HepG2 (cell line): ENCODE data around the gene XCL2. TPM values are rescaled to one million over a fixed set of nuclear protein-coding genes. Genes with fewer than 3 reads are reported as not detected.

Source experiments
- ATAC-seq: fragments of 200-7000 bp; cut with Tn5 transposase; 3 replicates; pipeline ENCODE4 v1.9.1; 2020; ENCODE audit warnings: mild to moderate bottlenecking, moderate library complexity
- BruUV-seq: library from RNA; stranded (reverse); fragments of 400-500 nt; replicated peaks from 2 replicates; lab custom pipeline; 2021; lab: Mats Ljungman, UMichigan
- CTCF ChIA-PET: fragments of 300-600 bp; formaldehyde crosslinking; extraction: SDS; loops from one replicate; lab custom pipeline; 2021; ENCODE audit warnings: low total read pairs, inconsistent platforms, low intra/inter-chr PET ratio; lab: Yijun Ruan, JAX
- POLR2A ChIA-PET: fragments of 350-600 bp; sonication (Branson Sonifier 250); formaldehyde crosslinking; loops from one replicate; lab custom pipeline; 2020; ENCODE audit warnings: antibody characterized with exemption, inconsistent platforms; lab: Yijun Ruan, JAX
- DNase-seq: peaks from one replicate; pipeline ENCODE4 v3.0.0-alpha.2; 2015; ENCODE audit warnings: low spot score
- FAIRE-seq: peaks from 3 replicates; lab custom pipeline; 2011; peaks lifted over from hg19 to GRCh38; lab: Jason Lieb, UNC
- H2AFZ ChIP-seq: one replicate; pipeline ENCODE4 v1.6.1; 2011; ENCODE audit warnings: low read length, inconsistent platforms
- H3K27ac ChIP-seq: fragments of 300-600 bp; 3 replicates; pipeline ENCODE4 v1.8.0; 2011; ENCODE audit warnings: mixed run types, mild to moderate bottlenecking, mixed read lengths, low read length, inconsistent platforms; ENCODE audit not compliant: insufficient read depth; ENCODE audit errors: extremely low read length
- H3K27me3 ChIP-seq, 2 experiments: fragments of 200-600 bp in 1 of 2; 2 replicates in 1 of 2; 3 replicates in 1 of 2; pipeline versions ENCODE4 v1.6.0 to v1.8.0; 2011; ENCODE audit warnings: low read length in 2 of 2, mild to moderate bottlenecking in 2 of 2, moderate library complexity in 2 of 2, inconsistent platforms in 1 of 2; ENCODE audit not compliant: insufficient read depth in 2 of 2, control insufficient read depth in 1 of 2
- H3K36me3 ChIP-seq, 2 experiments: fragments of 200-600 bp in 1 of 2; replicated peaks in 1 of 2; 2 replicates in 1 of 2; 3 replicates in 1 of 2; pipeline versions ENCODE4 v1.5.1 to v1.8.0; 2011; ENCODE audit warnings: low read length in 2 of 2, inconsistent platforms in 1 of 2; ENCODE audit not compliant: insufficient read depth in 2 of 2, control insufficient read depth in 1 of 2
- H3K4me1 ChIP-seq: 2 replicates; pipeline ENCODE4 v1.5.1; 2012; ENCODE audit warnings: low read length, inconsistent platforms; ENCODE audit not compliant: insufficient read depth
- H3K4me2 ChIP-seq: 2 replicates; pipeline ENCODE4 v1.6.0; 2011; ENCODE audit warnings: low read depth, low read length, inconsistent platforms
- H3K4me3 ChIP-seq, 3 experiments: fragments of 200-600 bp in 1 of 3; sonication (generic), shearing (Covaris generic) in 1 of 3; replicated peaks in 1 of 3; 2 replicates each; pipeline ENCODE4 v1.5.1; 2011 to 2016; ENCODE audit warnings: low read length in 3 of 3, inconsistent platforms in 2 of 3, low read depth in 2 of 3, mild to moderate bottlenecking in 2 of 3, control low read depth in 1 of 3, mixed read lengths in 1 of 3; ENCODE audit not compliant: insufficient read depth in 1 of 3
- H3K79me2 ChIP-seq: one replicate; pipeline ENCODE4 v1.6.1; 2011; ENCODE audit warnings: low read length, inconsistent platforms; ENCODE audit not compliant: insufficient read depth
- H3K9ac ChIP-seq: 2 replicates; pipeline ENCODE4 v1.6.0; 2011; ENCODE audit warnings: mild to moderate bottlenecking, low read depth, low read length, inconsistent platforms; ENCODE audit not compliant: insufficient read depth
- H3K9me3 ChIP-seq: 2 replicates; pipeline ENCODE4 v1.5.1; 2012; ENCODE audit warnings: mild to moderate bottlenecking, low read length
- H4K20me1 ChIP-seq: 2 replicates; pipeline ENCODE4 v1.6.0; 2011; ENCODE audit warnings: inconsistent platforms, mild to moderate bottlenecking, low read length, moderate library complexity; ENCODE audit not compliant: insufficient read depth
- ATAD3A ChIP-seq: sonication (generic); formaldehyde crosslinking; IDR thresholded peaks from 2 replicates; pipeline ENCODE4 v1.4.0; 2020; ENCODE audit warnings: missing genetic modification reagents
- ATF3 ChIP-seq: sonication (generic); formaldehyde crosslinking; IDR thresholded peaks from 2 replicates; pipeline ENCODE4 v1.4.0; 2020; ENCODE audit warnings: missing genetic modification reagents
- BRD4 ChIP-seq: sonication (generic); formaldehyde crosslinking; IDR thresholded peaks from 2 replicates; pipeline ENCODE4 v1.4.0; 2020; ENCODE audit warnings: missing genetic modification reagents
- HNRNPL ChIP-seq: fragments of 200-400 bp; formaldehyde crosslinking; IDR thresholded peaks from 2 replicates; pipeline ENCODE4 v1.6.1; 2017; ENCODE audit warnings: mild to moderate bottlenecking, low read depth, low read length
- HOXA5 ChIP-seq: sonication (generic); formaldehyde crosslinking; IDR thresholded peaks from 2 replicates; pipeline ENCODE4 v1.4.0; 2020; ENCODE audit warnings: missing genetic modification reagents
- KAT7 ChIP-seq: IDR thresholded peaks from 2 replicates; pipeline ENCODE4 v1.6.1; 2018; ENCODE audit warnings: borderline replicate concordance, missing compliant biosample characterization
- KLF6 ChIP-seq: IDR thresholded peaks from 2 replicates; pipeline ENCODE4 v1.8.0; 2016; ENCODE audit warnings: missing biosample characterization, missing genetic modification reagents
- LCORL ChIP-seq, 2 experiments: fragments of 450-650 bp in 1 of 2; sonication (generic) in 1 of 2; formaldehyde crosslinking in 1 of 2; IDR thresholded peaks; 2 replicates each; pipeline versions ENCODE4 v1.5.0 to v1.6.1; 2017 to 2020; ENCODE audit warnings: antibody characterized with exemption in 1 of 2, missing genetic modification reagents in 1 of 2
- MEIS1 ChIP-seq: sonication (generic); formaldehyde crosslinking; IDR thresholded peaks from 2 replicates; pipeline ENCODE4 v1.9.0; 2021; ENCODE audit warnings: mild to moderate bottlenecking, missing genetic modification reagents, moderate library complexity, borderline replicate concordance
- NFYB ChIP-seq: sonication (generic); formaldehyde crosslinking; IDR thresholded peaks from 2 replicates; pipeline ENCODE4 v1.4.0; 2020; ENCODE audit warnings: missing genetic modification reagents
- SIX4 ChIP-seq: sonication (generic); formaldehyde crosslinking; IDR thresholded peaks from 2 replicates; pipeline ENCODE4 v1.4.0; 2020; ENCODE audit warnings: missing genetic modification reagents
- TARDBP ChIP-seq: sonication (generic); formaldehyde crosslinking; IDR thresholded peaks from 2 replicates; pipeline ENCODE4 v1.8.0; 2022; ENCODE audit warnings: mild to moderate bottlenecking, missing genetic modification reagents
- ZNF430 ChIP-seq: sonication (generic); formaldehyde crosslinking; IDR thresholded peaks from 2 replicates; pipeline ENCODE4 v1.9.0; 2021; ENCODE audit warnings: mild to moderate bottlenecking, missing genetic modification reagents
- ZNF576 ChIP-seq: sonication (generic); formaldehyde crosslinking; IDR thresholded peaks from 2 replicates; pipeline ENCODE4 v1.4.0; 2020; ENCODE audit warnings: mild to moderate bottlenecking, missing genetic modification reagents
- ZSCAN21 ChIP-seq: sonication (generic); formaldehyde crosslinking; IDR thresholded peaks from 2 replicates; pipeline ENCODE4 v1.8.0; 2022; ENCODE audit warnings: mild to moderate bottlenecking, missing genetic modification reagents, moderate library complexity, borderline replicate concordance
- ZSCAN9 ChIP-seq: IDR thresholded peaks from 2 replicates; pipeline ENCODE4 v1.6.1; 2016; ENCODE audit warnings: borderline replicate concordance
- WGBS: methylation state at CpG from one replicate; pipeline ENCODE4 v1.1.6; 2017; ENCODE audit warnings: low lambda C conversion rate; 5-methylcytosine and 5-hydroxymethylcytosine counted together
- in situ Hi-C: cut with HindIII; loops from 2 replicates; pipeline ENCODE4 v1.10.0; 2017; ENCODE audit warnings: low pct_unique_long_range_greater_than_20kb; ENCODE audit not compliant: extremely low pct_ligation_motif_present
- intact Hi-C: fragments of 100-400 bp; cut with micrococcal nuclease; formaldehyde crosslinking; loops from one replicate; pipeline ENCODE4 v1.10.0; 2022; ENCODE audit not compliant: unreplicated experiment
- polyA plus RNA-seq, 8 experiments: library from polyadenylated mRNA; depleted of rRNA in 3 of 8; stranded (reverse) in 7 of 8; unstranded in 1 of 8; fragments of >200 nt; fragmentation: Illumina TruSeq in 4 of 8; extraction: Trizol in 4 of 8; gene quantifications; 2 replicates each; pipeline versions ENCODE4 v1.2.1 to v1.2.3, GENCODE V29; 2011 to 2016; ENCODE audit warnings: low read depth in 4 of 8, missing spikeins in 1 of 8, mixed read lengths in 1 of 8; ENCODE audit not compliant: insufficient read depth in 1 of 8
- total RNA-seq, 5 experiments: library from RNA; depleted of rRNA; stranded (reverse); fragments of >200 nt; fragmentation: Illumina TruSeq; extraction: Trizol; gene quantifications; 2 replicates each; pipeline ENCODE4 v1.2.3, GENCODE V29; 2016; ENCODE audit warnings: low read depth in 1 of 5
- TF ChIP-seq, protein P1 (sequence below): IDR thresholded peaks from 2 replicates; pipeline ENCODE4 v1.6.1; 2016; ENCODE audit warnings: control low read depth
- TF ChIP-seq, protein P2 (sequence below): sonication (generic); formaldehyde crosslinking; IDR thresholded peaks from 2 replicates; pipeline ENCODE4 v1.4.0; 2020; ENCODE audit warnings: mild to moderate bottlenecking, missing genetic modification reagents
- TF ChIP-seq, protein P3 (sequence below): sonication (generic); formaldehyde crosslinking; IDR thresholded peaks from 2 replicates; pipeline ENCODE4 v1.5.0; 2020; ENCODE audit warnings: mild to moderate bottlenecking, missing genetic modification reagents
- TF ChIP-seq, protein P4 (sequence below): sonication (generic); formaldehyde crosslinking; IDR thresholded peaks from 2 replicates; pipeline ENCODE4 v1.9.0; 2021; ENCODE audit warnings: missing genetic modification reagents, mild to moderate bottlenecking, borderline replicate concordance

The XCL2 gene
- total and polyA plus RNA-seq, 2 of the 13 experiments (the other 11 are each of a cell fraction or from before 2014, with no cell fraction given), result 0.50 TPM; not detected in 1

DNA sequence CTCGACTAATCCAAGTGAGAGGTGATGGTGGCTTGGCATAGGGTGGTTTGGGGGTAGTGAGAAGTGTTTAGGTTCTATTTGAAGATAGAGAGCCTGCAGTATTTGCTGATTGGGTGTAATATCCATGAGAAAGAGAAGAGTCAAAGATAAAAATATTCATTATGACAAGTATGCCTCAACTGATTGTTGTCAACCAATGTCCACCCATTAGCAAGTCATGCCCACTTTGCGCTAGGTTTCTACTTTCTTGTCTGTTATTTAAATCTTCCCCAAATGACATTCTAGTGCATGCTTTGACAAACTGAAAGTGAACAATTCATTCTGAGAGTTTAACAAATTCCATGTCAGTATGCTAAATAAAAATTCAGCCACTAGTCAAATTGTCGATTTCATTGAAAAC, 28.8 kb upstream of the XCL2 start (continued):
- TF ChIP-seq ZNF576, result no peak
- TF ChIP-seq ATF3 (CRISPR knock-in tag), result no peak
- no peak for TF ChIP-seq KAT7 (CRISPR knock-in tag)
- no peak for TF ChIP-seq NFYB (CRISPR knock-in tag)
- TF ChIP-seq, protein P1, sequence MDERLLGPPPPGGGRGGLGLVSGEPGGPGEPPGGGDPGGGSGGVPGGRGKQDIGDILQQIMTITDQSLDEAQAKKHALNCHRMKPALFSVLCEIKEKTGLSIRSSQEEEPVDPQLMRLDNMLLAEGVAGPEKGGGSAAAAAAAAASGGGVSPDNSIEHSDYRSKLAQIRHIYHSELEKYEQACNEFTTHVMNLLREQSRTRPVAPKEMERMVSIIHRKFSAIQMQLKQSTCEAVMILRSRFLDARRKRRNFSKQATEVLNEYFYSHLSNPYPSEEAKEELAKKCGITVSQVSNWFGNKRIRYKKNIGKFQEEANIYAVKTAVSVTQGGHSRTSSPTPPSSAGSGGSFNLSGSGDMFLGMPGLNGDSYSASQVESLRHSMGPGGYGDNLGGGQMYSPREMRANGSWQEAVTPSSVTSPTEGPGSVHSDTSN, result no peak
- TF ChIP-seq ATAD3A (CRISPR knock-in tag), result no peak
- TF ChIP-seq, protein P2, sequence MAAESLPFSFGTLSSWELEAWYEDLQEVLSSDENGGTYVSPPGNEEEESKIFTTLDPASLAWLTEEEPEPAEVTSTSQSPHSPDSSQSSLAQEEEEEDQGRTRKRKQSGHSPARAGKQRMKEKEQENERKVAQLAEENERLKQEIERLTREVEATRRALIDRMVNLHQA (CRISPR knock-in tag), result no peak

DNA sequence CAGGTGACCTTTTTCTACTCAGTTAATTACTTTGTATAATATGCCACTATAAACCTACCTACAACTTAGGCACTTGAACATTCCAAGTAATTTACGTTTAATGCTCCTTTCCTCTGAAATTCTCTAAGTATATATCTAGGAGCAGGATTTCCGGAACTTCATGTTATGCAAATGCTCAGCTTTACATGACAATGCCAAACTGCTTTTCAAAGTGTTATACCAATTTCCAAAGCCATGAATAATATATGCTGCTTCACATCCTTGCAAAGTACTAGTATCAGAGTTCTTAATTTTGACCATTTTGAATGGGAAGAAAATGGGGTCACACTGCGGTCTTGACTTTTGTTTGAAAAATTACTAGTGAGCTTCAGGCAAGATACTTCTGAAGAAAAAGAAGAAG, 26.9 kb upstream of the XCL2 start:
- POLR2A ChIA-PET, result no interaction called here
- H3K27ac ChIP-seq, result no peak overlapping the region
- H3K4me3 ChIP-seq, result no peak overlapping the region
- intact Hi-C loops (no loop called here), in situ Hi-C loops (no loop called here)
- ATAC-seq, result no peak
- FAIRE-seq, result no peak
- WGBS, result 85% methylated on average over 3 of the region's 3 CpGs
- no peaks in the 10 kb centered on the region for H3K9me3 ChIP-seq
- no peak for DNase-seq
- no peaks in the 10 kb centered on the region for H3K36me3 ChIP-seq
- H4K20me1 ChIP-seq, result no peaks in the 10 kb centered on the region
- BruUV-seq, result no TSS peak
- no peak overlapping the region for H2AFZ ChIP-seq
- H3K79me2 ChIP-seq, result no peaks in the 10 kb centered on the region
- no peak overlapping the region for H3K4me2 ChIP-seq
- H3K9ac ChIP-seq, result no peak overlapping the region
- CTCF ChIA-PET, result no interaction called here
- H3K4me1 ChIP-seq, result peaks cover 16% of the 10 kb centered on the region; the same call in 1 of the 2 replicates
- no peaks in the 10 kb centered on the region for H3K27me3 ChIP-seq
- no peak for TF ChIP-seq HNRNPL
- TF ChIP-seq, protein P3, sequence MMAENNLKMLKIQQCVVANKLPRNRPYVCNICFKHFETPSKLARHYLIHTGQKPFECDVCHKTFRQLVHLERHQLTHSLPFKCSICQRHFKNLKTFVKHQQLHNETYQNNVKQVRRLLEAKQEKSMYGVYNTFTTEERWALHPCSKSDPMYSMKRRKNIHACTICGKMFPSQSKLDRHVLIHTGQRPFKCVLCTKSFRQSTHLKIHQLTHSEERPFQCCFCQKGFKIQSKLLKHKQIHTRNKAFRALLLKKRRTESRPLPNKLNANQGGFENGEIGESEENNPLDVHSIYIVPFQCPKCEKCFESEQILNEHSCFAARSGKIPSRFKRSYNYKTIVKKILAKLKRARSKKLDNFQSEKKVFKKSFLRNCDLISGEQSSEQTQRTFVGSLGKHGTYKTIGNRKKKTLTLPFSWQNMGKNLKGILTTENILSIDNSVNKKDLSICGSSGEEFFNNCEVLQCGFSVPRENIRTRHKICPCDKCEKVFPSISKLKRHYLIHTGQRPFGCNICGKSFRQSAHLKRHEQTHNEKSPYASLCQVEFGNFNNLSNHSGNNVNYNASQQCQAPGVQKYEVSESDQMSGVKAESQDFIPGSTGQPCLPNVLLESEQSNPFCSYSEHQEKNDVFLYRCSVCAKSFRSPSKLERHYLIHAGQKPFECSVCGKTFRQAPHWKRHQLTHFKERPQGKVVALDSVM, result no peak
- no peak for TF ChIP-seq TARDBP (CRISPR knock-in tag)
- no peak for TF ChIP-seq SIX4 (CRISPR knock-in tag)
- TF ChIP-seq ZSCAN21 (CRISPR knock-in tag), result no peak
- no peak for TF ChIP-seq KLF6
- TF ChIP-seq HOXA5 (CRISPR knock-in tag), result no peak
- TF ChIP-seq ZSCAN9, result no peak
- TF ChIP-seq BRD4 (CRISPR knock-in tag), result no peak
- TF ChIP-seq, protein P4, sequence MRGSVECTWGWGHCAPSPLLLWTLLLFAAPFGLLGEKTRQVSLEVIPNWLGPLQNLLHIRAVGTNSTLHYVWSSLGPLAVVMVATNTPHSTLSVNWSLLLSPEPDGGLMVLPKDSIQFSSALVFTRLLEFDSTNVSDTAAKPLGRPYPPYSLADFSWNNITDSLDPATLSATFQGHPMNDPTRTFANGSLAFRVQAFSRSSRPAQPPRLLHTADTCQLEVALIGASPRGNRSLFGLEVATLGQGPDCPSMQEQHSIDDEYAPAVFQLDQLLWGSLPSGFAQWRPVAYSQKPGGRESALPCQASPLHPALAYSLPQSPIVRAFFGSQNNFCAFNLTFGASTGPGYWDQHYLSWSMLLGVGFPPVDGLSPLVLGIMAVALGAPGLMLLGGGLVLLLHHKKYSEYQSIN (CRISPR knock-in tag), result no peak
- no peak for TF ChIP-seq MEIS1 (CRISPR knock-in tag)
- no peak for TF ChIP-seq LCORL (IDR thresholded peaks at IDR 0.05)
- no peak for TF ChIP-seq LCORL (CRISPR knock-in tag; IDR thresholded peaks at IDR 0.05)
- TF ChIP-seq ZNF430 (CRISPR knock-in tag), result no peak
